GM21381 (cell line): ENCODE measurements around the gene LRRC43.

ENCODE experiments used
- ATAC-seq: cut with Tn5 transposase; IDR thresholded peaks from one replicate; pipeline ENCODE4 v1.9.1; 2021; ENCODE audit warnings: mild to moderate bottlenecking, moderate library complexity; ENCODE audit not compliant: unreplicated experiment

Gene LRRC43, protein sequence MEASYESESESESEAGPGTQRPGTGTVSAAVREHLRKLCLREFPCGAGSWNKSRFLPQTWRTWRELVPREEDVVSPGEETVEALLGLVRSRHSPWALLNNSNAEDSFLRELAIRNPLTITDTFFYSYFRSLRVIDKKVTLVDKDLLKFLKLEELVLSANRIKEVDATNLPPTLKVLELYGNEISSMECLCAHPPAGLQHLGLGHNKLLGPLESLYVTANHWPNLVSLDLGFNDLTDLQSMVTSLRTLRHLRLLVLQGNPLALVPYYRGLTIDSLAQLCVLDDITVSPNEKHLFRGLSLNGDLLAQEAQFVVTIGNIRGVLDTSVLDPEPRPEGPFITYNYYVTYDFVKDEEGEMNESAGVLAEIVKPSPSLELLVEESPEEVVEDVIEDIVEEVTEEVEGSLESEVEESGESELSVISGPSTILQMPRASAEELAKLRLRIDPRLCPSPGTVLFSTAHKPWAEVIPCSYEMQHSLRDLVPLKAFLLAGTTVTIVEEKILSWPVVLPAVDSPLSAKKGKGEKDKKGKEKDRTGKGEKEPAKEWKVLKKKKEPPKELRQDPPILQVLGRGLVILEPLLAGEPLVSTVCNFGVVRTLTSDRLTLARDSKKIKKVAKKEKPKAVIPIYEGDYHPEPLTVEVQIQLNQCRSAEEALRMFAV

DNA sequence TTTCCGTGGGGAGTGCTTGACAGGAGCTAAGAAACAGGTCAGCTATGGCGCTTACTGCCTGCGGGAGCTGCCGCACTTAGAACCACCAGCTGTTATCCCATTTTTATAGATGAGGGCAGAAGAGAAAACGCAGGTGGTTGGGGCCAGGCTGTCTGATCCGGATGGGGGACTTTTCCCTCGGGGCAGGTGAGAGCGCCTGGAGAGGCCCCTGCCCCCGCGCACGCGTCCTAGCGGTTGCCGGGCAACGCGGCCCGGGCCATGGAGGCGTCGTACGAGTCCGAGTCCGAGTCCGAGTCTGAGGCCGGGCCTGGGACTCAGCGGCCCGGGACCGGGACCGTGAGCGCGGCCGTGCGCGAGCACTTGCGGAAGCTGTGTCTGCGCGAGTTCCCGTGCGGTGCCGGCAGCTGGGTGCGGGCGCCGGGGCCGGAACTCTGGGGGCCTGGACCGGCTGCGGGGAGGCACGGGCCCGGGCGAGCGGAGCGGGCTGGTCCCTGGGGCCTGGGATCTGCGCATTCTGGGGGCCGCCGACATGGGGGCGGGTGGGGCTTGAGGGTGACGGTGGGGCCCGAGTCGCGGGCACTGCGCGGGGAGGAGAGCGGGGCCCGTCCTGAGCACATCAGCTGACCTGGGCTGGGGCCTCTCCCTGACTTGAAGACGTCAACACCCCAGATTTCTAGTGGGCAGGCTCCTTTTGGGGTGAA is at the start of gene LRRC43:
LRRC43 (plus strand) TSS at position 237 of the 701 bp plus-strand sequence; CDS start at position 259, 22 bp downstream.
- no peak for ATAC-seq

DNA sequence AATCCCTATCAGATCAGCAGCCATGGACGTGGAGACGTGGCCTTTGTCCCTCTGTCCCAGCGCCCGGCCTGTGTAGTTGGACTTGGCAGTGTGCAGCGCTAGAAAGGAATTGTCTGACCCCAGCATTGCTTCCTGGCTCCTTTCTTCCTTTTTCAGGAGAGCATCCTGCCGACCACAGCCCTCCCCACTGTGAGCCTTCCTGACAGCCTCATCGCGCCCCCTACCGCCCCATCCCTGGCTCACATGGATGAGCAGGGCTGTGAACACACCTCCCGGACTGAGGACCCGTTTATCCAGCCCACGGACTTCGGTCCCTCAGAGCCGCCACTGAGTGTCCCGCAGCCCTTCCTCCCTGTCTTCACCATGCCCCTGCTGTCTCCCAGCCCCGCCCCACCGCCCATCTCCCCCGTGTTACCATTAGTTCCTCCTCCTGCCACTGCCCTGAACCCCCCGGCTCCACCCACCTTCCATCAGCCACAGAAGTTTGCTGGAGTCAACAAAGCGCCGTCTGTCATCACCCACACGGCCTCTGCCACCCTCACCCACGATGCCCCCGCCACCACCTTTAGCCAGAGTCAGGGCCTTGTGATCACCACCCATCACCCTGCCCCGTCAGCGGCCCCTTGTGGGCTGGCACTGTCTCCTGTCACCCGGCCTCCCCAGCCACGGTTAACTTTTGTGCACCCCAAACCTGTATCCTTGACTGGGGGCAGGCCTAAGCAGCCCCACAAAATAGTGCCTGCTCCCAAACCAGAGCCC is 49.6 kb upstream of the LRRC43 start:
- no peak for ATAC-seq

DNA sequence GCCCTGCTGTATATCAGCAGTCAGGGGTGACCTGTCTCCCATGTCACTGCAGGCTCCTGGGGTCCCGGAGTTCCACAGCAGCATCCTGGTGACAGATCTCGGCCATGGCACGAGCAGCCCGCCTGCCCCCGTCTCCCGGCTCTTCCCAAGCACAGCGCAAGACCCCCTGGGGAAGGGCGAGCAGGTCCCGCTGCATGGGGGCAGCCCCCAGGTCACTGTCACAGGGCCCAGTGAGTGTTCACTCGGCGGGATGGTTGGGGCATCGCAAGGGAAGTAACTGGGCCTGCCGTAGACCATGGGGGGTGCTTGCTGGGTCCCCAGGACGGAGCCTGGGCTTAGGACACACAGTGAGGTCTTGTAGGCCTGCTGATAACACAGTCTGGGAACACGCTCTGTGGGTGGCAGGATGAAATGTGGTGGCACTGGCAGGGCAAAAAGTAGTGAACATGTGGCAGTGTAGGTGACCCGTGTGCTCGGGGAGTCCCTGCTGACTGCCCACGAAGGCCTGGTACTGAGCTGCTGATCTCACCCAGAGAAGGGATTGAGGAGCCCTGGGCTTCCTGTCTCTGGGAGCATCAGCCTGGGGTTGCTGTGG is 47.4 kb upstream of the LRRC43 start:
- ATAC-seq, result no peak

DNA sequence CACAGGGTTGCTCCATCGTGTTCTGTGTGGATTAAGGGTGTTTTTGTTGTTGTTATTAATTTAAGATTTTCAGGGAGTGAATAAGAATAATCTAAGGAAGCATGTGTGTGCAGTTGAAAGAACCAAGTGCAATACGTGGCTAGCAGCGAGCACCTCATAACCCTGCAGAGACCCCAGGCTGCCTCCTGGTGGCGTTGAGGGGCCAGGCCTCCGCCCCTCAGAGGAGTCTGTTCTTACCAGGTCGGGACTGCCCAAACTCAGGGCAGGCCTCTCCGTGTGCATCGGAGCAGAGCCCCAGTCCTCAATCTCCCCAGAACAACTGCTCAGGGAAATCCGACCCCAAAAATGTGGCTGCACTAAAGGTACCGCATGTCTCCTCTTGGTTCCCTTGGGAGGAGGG is 45.7 kb upstream of the LRRC43 start:
- no peak for ATAC-seq

DNA sequence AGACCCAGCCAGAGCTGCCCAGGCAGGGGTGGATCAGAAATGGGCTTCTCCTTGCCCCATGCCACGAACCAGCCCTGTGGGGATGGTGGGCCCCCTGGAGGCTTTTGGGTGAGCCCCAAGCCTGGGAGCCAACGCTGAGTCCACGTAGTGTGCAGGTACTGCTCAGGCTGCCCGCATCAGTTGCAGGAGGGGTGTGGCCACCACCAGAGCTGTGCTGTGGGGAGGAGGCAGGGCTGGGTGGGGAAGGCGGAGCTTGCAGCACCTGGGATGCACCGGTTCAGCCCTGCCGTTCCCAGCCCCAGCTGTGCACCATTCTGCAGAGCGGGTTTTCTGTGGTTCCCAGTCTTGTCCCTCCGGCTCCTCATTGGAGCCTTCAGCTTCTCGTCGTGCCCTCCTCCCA is 45.2 kb upstream of the LRRC43 start:
- ATAC-seq, result no peak

DNA sequence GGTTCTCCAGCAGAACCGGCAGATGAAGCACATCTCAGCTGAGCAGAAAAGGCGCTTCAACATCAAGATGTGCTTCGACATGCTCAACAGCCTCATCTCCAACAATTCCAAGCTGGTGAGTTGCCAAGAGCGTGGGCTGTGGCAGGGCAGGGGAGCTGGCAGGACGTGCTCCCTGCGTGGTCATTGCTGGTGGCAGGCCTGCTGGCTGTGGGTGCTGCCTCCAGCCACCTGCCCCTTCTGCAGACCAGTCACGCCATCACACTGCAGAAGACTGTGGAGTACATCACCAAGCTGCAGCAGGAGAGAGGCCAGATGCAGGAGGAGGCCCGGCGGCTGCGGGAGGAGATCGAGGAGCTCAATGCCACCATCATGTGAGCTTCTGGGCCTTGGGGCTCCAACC is 44.7 kb upstream of the LRRC43 start:
- ATAC-seq, result no peak

DNA sequence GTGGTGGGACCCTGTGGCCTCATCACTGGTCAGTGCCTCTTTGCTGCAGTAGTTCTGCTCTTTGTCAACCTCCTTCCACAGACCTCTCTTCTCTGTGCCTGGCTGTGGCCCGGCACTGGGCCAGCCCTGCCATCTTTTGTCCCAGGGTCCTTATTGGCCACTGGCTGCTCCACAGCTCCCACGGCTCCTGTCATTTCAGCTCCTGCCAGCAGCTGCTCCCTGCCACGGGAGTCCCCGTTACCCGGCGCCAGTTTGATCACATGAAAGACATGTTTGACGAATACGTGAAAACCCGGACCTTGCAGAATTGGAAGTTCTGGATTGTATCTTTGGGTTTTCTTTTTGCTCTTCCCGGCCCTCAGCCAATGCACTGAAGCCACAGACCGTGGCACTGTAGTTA is 44.3 kb upstream of the LRRC43 start:
- no peak for ATAC-seq

DNA sequence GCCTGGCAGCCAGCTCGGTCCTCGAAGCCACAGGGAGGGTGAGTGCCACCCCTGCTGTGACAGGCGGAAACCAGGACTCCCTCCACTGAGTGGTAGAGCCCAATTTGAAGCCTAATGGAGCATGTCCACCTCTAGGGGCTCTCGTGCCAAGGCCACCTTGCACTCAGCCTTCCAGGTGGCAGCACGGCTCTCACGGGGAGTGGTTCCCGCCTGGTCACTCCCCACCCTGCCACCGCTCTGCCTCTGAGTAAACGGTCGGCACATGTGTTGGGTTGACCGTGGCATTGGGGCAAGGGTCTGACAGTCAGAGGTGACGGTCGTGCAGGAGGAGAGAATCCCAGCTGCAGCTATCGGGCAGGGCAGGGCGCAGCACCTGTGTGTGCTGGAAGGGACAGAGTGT is 43.7 kb upstream of the LRRC43 start:
- ATAC-seq, result no peak

DNA sequence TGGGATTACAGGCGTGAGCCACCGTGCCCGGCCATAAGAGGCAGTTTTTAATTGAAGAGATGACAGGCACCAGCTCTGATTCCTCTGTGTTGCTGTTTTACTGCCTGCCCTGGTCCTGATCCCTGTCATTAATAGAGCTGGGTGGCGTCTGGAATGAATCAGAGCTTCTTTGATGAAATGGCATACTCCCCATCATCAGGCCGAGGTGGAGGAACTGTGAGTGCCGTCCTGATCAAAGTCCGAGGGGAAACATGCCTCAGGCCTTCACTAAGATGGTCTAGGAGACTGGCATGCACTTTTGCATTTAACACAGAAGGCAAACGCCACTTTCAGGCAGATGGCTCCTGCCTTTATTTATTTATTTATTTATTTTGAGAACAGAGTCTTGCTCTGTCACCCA is 43.0 kb upstream of the LRRC43 start:
- no peak for ATAC-seq

DNA sequence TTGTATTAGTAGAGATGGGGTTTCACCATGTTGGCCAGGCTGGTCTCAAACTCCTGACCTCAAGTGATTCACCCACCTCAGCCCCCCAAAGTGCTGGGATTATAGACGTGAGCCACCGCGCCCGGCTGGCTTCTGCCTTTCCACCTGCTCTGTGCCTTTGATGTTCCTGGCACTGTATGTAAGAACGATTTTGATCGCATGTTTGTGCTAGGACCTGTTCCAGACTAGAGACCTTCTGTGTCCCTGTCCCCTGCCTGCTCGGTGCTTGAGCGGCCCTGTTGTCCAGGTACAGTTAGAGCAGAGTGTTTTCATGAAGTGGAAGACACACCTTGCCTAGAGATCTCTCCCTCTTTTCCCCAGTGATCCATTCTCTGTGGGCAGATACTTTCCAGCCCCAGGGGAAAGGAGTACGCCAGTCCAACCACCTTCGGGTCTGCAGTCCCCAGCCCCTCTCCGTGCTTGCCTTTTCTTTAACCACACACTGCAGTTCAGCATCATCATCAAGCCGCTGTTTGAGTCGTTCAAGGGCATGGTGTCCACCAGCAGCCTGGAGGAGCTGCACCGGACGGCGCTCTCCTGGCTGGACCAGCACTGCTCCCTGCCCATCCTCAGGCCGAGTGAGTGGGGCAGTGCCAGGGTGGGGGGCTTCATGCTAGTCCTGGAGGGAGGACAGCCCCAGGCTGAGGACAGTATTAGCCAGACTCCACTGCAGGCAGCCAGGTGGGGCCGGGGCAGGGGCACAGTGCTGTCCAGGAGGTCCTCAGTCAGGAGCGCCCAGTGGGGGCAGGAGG is 42.3 kb upstream of the LRRC43 start:
- no peak for ATAC-seq

DNA sequence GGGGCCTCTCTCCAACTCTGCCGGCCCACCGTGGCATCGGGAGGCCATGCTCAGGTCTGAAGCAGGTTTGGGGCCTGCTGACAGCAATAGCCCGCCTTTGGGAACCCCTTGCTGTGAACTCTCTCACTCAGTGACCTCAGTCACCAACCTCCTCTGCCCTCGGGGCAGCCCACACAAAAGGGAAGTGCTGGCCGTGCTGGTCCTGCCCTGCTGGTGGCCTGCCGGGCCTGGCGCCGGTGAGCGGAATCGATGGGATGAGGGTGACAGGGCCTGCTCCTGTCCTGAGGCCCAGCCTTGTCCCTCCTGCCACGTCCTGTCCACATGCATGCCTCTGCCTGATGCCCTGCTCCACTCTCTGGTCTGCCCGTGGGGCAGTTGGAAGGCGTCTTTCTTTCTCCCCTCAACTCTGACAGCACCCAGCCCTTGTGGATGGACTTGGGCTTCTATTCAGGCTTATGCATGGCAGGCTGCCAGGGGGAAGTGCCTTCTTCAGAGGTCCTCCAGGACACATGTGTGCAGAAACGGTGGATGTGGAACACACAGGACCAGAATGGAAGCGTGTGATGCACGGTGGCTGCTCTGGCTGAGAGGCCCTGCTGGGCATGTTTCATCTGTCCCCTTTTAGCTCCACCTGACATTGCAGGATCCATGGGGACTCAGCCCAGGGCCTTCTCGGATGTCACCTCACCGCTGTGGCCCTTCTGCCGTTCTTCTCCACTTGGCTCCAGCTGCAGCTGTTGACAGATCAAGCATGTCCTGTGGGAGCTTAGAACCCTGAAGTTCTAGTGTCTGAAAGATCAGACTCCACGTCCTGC is 40.8 kb upstream of the LRRC43 start:
- no peak for ATAC-seq

DNA sequence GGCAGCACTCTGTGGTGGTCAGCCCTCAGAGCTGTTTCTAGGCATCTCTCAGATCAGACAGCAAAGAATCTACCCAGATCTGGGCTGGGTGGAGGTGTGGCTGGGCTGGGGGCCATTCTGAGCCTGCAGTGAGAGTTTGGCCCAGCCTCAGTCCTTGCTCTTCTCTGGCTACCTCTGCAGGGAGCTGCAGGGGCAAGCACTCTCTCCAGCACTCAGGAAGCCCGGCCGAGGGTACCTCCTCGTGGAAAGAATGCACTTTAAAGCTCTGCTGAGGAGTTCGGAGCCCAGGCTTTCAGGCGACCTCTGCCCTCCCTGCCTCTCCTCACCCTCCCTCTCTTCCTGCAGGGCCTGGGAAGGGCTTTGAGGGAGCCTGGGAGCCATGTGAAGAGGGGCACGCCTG is 40.1 kb upstream of the LRRC43 start:
- ATAC-seq, result no peak

DNA sequence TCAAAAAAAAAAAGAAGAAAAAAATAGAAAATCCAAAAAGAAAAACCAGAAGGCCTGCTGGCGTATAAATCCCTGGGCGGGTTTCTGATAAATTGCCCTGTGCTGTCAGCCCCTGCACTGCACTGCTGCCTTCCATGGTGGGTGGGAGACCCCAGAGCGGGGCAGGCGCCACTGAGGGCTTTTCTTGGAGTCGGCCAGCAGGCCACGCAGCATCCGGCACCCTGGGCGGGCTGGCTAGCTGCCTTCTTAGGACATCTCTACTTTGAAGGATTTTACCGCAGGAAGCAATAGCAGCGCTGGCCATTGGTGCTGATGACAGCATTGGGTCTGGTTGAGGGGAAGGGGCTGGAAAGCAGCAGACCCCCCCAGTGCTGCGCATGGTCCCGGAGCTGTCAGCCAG is 38.0 kb upstream of the LRRC43 start:
- no peak for ATAC-seq

DNA sequence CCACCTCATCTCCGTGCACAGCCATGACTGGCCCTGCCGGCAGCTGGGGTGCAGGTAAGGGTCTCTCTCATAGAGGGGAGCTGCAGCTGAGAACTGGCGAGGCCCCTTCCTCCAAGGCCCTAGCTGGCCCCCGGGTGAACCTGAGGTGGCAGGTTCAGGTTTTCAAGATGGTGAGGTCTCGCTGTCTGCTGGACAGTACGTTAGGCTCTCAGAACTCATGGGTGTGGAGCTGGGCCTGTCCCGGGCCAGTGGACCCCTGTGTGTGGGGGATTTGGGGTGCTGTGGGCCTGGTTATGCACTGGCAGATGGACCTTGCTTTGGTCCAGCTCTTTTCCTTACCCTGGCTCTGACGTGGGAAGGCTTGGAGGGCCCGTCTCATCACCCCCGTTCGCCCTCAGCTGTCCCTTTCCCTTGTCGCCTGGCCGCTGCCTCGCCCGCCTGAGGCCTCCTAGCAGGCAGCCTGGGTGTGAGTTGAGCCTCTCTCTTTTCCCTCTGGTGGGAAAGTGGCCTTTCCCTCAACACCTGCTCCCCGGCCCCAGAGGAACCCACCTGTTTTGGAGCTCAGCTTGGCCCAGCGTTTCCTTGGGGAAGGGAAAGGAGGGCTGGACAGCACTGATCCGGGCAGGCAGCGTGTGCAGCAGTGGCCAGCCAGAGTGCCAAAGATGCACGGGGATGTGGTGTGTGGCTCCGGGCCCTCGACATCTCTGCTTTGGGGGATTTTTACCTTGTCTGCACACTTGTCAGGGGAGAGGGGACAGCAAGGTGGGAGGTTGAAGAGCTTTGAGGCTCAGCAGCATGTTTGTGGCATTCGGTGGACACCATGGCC is 37.2 kb upstream of the LRRC43 start:
- ATAC-seq, result no peak

DNA sequence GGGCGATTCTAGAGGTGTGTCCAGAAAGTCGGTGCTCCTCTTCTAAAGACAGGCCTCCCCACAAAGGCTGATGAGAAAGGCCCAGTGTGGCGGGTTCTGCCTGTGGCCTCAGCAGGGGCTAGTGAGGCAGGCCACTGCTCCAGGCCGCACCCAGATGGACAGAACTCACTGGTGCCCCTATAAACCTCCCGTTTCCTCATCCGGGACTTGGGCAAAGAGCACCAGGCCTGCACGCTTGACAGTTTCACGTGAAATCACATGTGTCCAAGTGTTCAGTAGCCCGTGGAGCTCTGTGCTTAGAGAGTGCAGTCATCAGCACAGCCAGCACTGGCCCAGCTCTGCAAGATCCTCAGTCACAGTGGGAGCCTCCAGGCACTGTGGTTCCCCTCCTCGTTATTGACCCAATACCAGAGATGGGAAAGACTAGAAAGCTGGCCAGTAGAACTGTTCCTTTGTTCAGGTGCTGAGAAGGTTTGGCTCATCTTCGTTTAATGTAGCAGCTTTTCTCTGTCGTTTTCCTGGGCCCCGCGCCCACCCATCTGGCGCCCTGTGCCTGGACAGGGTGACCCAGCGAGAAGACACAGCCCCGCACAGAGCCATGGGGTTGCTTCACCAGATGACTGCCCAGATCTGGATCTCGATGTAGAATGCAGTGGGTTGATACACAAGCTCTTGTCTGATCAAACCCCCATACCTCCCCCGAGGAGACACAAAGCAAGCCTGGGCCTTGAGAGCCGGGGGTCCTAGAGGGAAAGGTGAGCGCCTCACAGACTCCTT is 35.2 kb upstream of the LRRC43 start:
- ATAC-seq, result no peak

DNA sequence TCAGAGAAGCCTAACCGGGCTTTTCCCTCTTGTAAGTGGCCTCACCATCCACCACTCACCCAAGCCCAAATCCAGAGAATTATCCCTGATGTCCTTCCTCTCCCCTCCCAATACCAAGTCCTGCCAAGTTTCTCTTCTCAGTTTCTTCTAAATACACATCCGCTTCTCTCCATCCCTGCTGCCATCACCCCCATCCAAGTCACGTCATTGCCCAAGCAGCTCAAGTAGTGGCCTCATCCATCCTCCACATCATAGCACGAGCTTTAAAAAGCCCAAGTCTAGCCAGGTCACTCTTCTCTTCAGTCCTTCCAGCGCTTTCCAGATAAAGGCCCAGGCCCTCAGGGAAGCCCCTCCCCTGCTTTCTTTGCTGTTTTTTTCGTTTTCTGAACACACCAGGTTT is 34.3 kb upstream of the LRRC43 start:
- no peak for ATAC-seq

DNA sequence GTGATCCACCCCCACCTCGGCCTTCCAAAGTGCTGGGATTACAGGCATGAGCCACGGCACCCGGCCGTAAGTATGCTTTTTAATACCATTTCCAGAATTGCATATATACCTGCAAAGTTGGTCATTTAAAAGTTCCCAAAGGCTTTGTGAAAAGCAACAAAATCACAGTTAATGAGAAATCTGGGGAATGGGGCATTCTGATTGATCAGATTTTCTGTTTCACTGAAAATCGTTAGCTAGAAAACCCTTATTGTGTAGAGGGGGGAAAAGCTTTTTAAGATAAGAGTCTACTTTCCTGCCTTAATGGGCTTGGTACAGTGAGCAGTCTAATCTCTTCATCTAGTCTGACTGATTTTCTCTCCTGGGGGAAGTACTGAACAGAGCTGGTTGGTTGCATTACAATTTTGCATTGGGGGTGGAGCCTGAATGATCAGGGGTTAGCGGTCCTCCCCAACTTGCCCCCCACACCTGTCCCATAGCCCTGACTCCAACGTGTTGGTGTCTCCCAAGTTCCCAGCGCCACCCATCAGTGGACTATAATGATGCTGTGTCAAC is 32.7 kb upstream of the LRRC43 start:
- no peak for ATAC-seq
